T47D (cell line): ENCODE measurements around the gene LAMC3.
"Not testable (repeated sequence)": the region's sequence is repeated elsewhere in the genome, so short reads cannot be mapped to it uniquely, and the experiment has no call there.

Experiments used
- DNase-seq, 2 experiments: peaks; one replicate each; pipeline versions ENCODE4 v3.0.0 to v3.0.0-alpha.2; 2011 to 2012; ENCODE audit warnings: low read depth in 1 of 2, low spot score in 1 of 2
- JUND ChIP-seq: IDR thresholded peaks from 2 replicates; pipeline ENCODE4 v1.6.1; 2012; ENCODE audit warnings: low read depth
- in situ Hi-C: cut with HindIII; loops from 2 replicates; pipeline ENCODE4 v1.10.0; 2016; ENCODE audit warnings: low sequenced_read_pairs, low pct_unique_long_range_greater_than_20kb

Gene LAMC3

DNA sequence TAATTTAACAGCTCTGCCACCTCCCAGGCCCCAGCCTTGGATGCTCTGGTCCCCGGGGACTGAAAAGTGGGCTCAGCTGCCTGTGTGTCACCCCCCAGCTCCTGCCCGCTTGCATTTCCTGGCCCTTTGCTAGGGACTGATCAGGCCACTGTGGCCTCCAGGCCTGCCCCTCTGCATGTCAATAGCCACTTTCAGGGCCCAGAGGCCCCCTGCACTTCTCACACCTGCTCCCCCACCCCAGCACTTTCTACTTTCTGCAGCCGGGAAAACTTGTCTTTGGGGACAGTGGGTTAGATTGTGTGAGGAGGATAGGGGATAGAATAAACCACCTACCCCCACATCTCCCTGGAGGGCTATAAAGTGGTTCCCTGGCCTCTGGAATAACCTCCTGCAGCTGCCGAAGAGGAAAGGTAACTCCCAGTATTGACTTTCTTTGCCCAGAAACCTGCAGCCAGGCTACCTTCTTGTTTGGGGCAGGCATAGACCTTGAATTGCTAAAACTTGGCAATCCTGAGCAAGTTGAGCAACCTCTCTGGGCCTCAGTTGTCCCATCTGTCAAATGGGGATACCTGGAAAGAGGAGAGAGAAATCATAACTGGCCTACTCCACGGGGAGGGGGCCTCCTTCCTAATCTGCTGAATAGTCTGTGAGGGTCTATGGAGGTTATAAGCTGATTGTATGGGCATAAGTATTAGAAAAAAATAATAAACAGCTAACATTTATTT, 95.2 kb downstream of the LAMC3 start:
- DNase-seq: no peak
- TF ChIP-seq JUND: no peak
- in situ Hi-C loops: no loop called here

DNA sequence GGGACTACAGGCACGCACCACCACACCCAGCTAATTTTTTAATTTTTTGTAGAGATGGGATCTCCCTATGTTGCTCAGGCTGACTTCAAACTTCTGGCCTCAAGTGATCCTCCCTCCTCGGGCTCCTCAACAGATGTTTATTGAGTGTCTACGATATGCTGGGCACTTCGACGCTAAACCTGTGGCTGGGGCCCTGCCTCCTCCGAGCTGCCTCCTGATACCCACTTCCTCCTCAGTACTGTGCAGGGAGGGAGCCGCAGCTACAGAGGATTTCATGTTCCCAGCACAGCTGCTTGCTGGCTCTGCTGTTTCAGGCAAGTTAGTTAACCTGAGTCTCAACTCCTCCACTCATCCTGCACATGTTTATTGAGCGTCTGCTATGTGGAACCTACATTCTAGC, 97.0 kb downstream of the LAMC3 start:
- in situ Hi-C loops: no loop called here
- DNase-seq: no peak
- no peak for TF ChIP-seq JUND

DNA sequence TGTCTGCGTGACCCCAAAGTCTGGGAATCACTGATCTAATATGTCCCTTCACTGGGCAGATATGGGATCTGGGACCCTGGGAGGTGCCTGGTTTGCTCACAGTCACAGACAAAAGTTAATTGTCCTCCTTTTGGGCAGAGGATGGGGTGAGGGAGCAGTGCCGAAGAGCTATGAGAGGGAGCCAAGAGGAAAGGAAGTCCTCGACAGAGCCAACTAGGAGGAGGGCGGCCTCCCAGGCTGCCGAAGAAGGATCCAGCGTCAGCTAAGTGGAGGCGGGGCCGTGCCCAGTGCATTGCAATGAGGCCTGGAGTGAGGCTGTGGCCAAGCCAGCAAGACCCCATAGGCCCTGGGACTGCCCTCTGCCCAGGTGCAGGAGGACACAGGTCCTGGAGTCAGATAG, 98.8 kb downstream of the LAMC3 start:
- DNase-seq: no peak
- TF ChIP-seq JUND: no peak
- in situ Hi-C loops: no loop called here

DNA sequence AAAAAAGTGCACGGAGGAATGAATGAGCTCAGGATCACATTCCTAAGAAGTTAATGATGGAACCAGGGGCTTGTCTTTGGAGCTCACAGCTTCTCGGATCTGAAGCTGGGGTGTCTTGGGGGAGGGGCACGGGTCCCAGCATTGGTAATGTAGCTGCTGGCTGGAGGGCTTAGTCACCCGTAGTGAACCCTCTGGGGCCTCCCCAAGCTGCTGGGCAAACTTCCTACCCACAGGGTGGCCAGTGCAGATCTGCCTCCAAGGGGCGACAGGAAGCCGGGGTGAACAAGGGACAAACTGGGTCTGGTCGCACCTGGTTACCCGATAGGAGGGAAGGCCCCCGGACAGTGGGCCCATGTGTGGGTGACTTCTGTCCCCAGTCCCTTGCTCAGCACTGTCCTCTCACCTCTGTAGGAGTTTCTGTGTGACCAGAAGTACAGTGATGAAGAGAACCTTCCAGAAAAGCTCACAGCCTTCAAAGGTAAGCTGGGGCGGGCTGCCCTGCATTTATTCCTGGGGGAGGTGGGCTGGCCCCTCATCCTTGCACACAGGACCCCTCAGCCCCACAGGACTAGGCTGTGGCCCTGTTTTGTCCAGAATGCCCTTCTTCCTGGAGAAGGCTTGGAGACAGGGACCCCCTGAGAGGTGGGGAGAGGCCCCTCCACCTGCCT, 102.3 kb downstream of the LAMC3 start:
- TF ChIP-seq JUND: no peak
- no peak for DNase-seq
- in situ Hi-C loops: no loop called here

DNA sequence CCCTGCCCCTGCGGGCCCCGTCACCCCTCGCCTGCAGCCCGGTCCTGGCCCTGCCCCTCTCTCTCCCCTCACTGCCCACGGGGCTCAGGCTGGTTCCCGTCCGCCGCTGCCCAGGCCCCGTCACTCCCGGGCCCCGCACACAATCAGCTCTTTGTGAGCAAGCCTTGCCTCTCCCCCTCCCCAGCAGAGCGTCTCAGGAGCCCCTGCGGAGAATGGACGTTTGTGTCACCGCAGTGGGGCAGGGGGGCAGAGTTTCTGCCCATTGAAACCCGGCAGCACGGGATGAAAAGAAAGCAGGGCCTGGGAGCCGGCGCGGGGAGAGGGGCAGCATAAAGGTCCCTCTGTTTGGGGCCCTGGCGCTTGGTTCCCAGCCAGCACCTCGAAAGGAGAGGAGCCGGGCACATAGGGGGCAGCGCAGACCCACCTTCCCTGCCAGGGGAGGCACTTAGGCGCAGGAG, 102.9 kb downstream of the LAMC3 start:
- DNase-seq: no peak
- no peak for TF ChIP-seq JUND
- in situ Hi-C loops: no loop called here

DNA sequence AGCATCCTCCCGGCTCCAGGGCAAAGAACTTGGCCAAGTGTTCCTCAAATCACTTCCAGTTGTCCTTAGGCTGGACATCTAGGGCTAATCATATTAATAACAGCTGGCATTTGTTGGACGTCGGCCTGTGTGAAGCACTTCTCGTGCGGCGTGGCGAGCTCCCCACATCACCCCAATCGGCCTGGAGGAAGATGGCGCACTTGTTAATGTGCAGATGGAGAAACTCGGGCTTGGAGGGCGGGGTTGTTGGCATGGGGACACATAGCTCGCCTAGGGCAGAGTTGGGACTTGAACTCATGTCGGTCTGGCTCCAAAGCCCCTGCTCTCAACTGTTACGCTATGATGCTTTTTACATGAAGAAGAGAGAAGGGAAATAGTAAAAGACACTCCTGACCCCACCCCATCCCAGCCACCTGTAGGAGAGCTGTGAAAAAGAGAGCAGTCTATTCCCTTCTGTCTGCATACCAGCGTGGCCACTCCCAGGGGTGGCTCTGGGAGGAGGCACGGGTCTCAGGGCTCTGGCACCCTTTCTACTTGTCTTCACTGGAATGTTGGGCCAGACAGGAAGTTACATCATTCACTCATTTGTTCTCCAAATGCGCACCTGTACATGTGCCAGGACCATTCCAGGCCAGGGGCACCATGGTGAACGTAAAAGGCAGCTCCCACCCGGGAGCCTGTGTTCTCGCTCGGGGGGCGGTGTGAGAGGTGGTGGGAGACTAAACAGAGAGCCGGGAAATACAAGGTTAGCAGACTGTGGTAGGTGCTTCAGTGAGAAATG, 103.6 kb downstream of the LAMC3 start:
- no peak for DNase-seq
- no peak for TF ChIP-seq JUND
- in situ Hi-C loops: no loop called here

DNA sequence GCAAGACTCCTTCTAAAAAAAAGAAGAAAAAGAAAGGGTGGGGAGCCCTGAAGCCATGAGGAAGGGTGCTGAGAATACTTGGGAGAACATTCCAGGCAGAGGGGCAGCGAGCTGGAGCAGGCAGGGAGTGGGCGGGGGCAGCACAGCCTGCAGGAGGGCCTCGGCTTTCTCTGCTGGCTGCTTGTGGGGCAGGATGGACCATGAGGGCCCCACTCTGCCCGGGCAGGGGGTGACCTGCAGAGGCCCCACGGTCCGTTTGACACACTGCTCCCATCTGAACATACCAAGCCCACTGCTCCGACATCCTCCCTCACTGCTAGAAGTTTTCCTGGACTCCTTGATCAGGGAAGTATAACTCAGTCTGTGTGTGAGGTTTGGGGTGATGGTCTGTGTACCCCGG, 104.7 kb downstream of the LAMC3 start:
- in situ Hi-C loops: no loop called here
- no peak for TF ChIP-seq JUND
- no peak for DNase-seq

DNA sequence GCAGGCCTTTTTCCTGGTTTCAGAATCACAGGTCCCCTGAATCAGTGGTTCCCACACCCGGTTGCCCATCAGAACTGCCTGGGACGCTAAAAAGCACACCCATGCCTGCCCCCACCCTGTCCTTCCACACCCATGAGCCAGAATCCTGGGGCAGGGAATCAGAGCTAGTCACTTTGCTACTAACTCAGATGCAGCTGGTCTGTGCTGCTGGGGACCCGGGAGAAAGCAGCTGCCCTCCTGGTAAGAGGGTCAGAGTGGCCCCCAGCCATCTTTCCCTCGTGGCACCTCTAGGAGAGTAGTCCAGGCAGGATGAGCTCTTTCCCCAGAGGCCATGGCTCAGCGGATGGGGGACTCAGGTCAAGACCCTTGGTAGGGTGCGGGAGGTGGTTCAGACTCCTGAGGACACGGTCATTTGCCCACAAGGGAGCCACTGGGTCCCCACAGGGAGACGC, 105.1 kb downstream of the LAMC3 start:
- in situ Hi-C loops: no loop called here
- no peak for TF ChIP-seq JUND
- no peak for DNase-seq

DNA sequence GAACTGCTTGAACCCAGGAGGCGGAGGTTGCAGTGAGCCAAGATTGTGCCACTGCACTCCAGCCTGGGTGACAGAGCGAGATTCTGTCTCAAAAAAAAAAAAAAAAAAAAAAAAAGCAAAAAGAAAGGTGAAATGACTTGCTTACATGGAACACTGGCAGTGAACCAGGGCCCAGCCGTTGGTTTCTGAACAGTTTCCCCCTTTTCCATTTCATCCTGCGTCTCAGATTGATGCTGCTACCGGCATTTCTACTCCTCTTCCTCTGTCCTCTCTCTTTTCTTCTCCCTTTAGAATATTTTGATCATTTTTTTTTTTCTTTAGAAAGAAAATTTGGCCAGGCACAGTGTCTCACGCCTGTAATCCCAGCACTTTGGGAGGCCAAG, 106.4 kb downstream of the LAMC3 start:
- DNase-seq, in situ Hi-C loops: not testable (repeated sequence)

DNA sequence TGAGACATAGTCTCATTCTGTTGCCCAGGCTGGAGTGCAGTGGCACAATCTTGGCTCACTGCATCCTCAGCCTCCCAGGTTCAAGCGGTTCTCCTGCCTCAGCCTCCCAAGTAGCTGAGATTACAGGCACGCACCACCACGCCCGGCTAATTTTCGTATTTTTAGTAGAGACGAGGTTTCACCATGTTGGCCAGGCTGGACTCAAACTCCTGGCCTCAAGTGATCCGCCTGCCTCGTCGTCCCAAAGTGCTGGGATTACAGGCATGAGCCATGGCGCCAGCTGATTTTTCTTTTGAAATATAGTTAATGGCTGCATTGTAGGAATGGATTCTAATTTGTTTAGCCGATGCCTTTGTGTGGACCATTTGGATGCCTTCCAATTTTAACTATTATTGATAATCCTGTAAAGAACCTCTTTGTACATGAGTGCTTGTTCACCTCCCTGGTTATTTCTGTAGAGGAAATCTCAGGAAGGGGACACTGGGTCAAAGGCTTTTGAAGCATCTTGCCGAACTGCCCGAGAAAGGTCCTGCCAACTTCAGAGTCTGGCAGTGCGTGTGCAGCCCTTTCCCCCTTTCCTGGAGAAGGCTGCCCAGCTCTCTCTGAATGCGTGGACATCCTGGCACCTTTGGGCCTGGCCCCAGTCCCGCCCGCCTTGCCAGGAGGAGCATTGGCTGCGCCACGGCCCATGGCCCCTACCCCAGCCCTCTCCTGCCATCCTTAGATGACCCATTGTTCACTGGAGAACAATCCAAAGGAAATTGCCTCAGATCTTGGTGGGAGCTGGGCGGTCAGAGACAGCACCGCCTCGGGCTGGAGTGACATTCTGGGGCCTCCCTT, 107.5 kb downstream of the LAMC3 start:
- in situ Hi-C loops: no loop called here
- DNase-seq: no peak
- TF ChIP-seq JUND: no peak

DNA sequence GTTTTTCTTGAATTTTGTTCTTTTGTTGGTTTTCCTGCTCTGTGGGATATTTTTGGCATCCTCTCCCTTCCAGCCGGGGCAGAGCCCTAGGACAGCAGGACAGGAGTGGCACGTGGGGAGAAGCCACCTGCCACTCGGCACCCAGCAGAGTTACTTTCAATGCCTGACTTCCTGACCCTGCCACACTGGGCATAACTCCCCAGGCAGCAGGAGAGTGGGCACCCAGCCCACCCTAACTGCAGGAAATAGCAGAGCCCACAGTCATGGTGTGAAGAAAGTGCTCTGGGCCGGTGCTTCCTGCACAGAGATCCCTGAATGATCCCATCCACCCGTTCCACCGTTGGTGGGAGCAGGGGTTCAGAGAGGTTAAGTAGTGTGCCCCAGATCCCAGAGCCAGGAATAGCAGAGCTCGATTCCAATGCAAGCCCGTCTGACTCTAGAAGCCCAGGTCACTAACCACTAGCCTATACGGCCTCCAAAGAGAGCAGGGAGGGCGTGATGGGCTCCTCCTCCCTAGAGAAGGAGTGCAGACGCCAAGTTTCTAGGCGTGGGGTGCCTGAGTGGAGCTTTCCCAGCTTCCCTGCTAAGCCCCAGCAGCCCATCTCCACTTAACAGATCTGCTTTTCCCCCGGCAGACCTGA, 108.3 kb downstream of the LAMC3 start:
- TF ChIP-seq JUND: no peak
- in situ Hi-C loops: no loop called here

DNA sequence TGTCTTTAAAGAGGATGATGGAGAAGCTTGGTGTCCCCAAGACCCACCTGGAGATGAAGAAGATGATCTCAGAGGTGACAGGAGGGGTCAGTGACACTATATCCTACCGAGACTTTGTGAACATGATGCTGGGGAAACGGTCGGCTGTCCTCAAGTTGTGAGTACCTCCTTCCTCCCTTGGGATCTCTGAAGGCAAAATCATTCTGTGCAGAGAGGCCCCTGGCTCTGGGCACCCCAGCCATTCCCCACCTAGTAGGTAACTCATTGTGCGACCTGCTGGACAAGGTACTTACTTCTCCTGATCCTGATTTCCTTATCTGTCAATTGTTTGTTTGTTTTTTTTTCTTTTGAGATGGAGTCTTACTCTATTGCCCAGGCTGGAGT, 108.8 kb downstream of the LAMC3 start:
- in situ Hi-C loops: no loop called here
- no peak for DNase-seq
- no peak for TF ChIP-seq JUND

More for the DNA sequence above, 108.3 kb downstream of the LAMC3 start:
- DNase-seq: no peak
